HFFc6 (cell line): ENCODE measurements around the gene SIRT6. TPM values are rescaled to one million over a fixed set of nuclear protein-coding genes. Genes with fewer than 3 reads are reported as not detected.

Experiments
- DNase-seq: peaks from one replicate; pipeline ENCODE4 v3.0.0-alpha.2; 2018
- H3K27ac Mint-ChIP-seq: 2 replicates; pipeline ENCODE4 v1.8.0; 2020; ENCODE audit warnings: mild to moderate bottlenecking, mixed read lengths
- H3K27me3 Mint-ChIP-seq: 2 replicates; pipeline ENCODE4 v1.8.0; 2021; ENCODE audit warnings: mild to moderate bottlenecking, moderate library complexity, mixed read lengths; ENCODE audit not compliant: insufficient read depth
- H3K36me3 Mint-ChIP-seq: 2 replicates; pipeline ENCODE4 v1.8.0; 2021; ENCODE audit warnings: low read depth, mixed read lengths
- H3K4me1 Mint-ChIP-seq: 2 replicates; pipeline ENCODE4 v1.8.0; 2020; ENCODE audit warnings: low read depth, mixed read lengths
- H3K4me3 Mint-ChIP-seq: 2 replicates; pipeline ENCODE4 v1.8.0; 2020; ENCODE audit warnings: mild to moderate bottlenecking, moderate library complexity, mixed read lengths
- H3K9me3 Mint-ChIP-seq: 2 replicates; pipeline ENCODE4 v1.8.0; 2020; ENCODE audit warnings: mild to moderate bottlenecking, mixed read lengths
- CTCF ChIP-seq: fragments of 200-600 bp; sonication (generic); IDR thresholded peaks from 2 replicates; pipeline ENCODE4 v1.5.0; 2021; ENCODE audit warnings: antibody characterized with exemption, mild to moderate bottlenecking
- total RNA-seq, 6 experiments: library from RNA; stranded (reverse); fragmentation: NEBNext Ultra II Directional; extraction: Animal tissue kit (Norgen Biotek cat#: 25700); gene quantifications; 2 replicates in 1 of 6; 3 replicates in 5 of 6; pipeline ENCODE4 v1.2.3, GENCODE V29; 2021

Gene SIRT6
- total RNA-seq, 6 experiments from 2014 or later, result 23.4 to 27.5 (median 25.2) TPM

DNA sequence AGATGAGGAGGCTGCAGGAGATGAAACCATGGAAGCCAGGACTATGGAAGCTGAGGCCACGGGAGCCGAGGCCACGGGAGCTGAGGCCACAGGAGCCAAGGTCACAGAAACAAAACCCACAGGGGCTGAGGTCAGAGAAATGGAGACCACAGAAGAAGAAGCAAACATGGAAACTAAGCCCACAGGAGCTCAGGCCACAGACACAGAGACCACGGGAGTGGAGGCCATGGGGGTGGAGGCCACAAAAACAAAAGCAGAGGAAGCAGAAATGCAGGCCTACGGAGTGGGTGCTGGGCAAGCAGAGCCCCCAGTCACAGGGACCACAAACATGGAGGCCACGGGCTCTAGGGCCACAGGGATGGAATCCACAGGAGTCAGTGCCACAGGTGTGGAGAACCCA, 34.5 kb upstream of the SIRT6 start:
- peaks cover 11% of the 10 kb centered on the region for H3K27me3 Mint-ChIP-seq
- no peak for TF ChIP-seq CTCF
- no peaks in the 10 kb centered on the region; the same call in 1 of the 2 replicates for H3K4me1 Mint-ChIP-seq
- H3K27ac Mint-ChIP-seq, result no peak overlapping the region
- H3K9me3 Mint-ChIP-seq, result peaks cover 6% of the 10 kb centered on the region; the same call in 1 of the 2 replicates
- DNase-seq, result no peak
- peaks cover 5% of the 10 kb centered on the region; the same call in 1 of the 2 replicates for H3K36me3 Mint-ChIP-seq
- H3K4me3 Mint-ChIP-seq, result no peak overlapping the region

- Mint-ChIP-seq H3K27me3 (peaks cover 11% of the 10 kb centered on the region), H3K4me1 (no peaks in the 10 kb centered on the region; the same call in 1 of the 2 replicates), H3K9me3 (peaks cover 6% of the 10 kb centered on the region; the same call in 1 of the 2 replicates), H3K36me3 (peaks cover 5% of the 10 kb centered on the region; the same call in 1 of the 2 replicates), H3K27ac (no peak overlapping the region), H3K4me3 (no peak overlapping the region)
- TF ChIP-seq CTCF, result no peak
- DNase-seq, result no peak
These were observed 33.4 kb upstream of the SIRT6 start for GRCh38 chr19:4215807-4216206.

GRCh38 chr19:4213116-4213515, 30.8 kb upstream of the SIRT6 start:
- no peak for TF ChIP-seq CTCF
- Mint-ChIP-seq H3K27me3 (peaks cover 11% of the 10 kb centered on the region), H3K4me3 (no peak overlapping the region), H3K9me3 (peaks cover 6% of the 10 kb centered on the region; the same call in 1 of the 2 replicates), H3K36me3 (peaks cover 5% of the 10 kb centered on the region; the same call in 1 of the 2 replicates), H3K4me1 (peaks cover 6% of the 10 kb centered on the region), H3K27ac (no peak overlapping the region)
- no peak for DNase-seq

DNA sequence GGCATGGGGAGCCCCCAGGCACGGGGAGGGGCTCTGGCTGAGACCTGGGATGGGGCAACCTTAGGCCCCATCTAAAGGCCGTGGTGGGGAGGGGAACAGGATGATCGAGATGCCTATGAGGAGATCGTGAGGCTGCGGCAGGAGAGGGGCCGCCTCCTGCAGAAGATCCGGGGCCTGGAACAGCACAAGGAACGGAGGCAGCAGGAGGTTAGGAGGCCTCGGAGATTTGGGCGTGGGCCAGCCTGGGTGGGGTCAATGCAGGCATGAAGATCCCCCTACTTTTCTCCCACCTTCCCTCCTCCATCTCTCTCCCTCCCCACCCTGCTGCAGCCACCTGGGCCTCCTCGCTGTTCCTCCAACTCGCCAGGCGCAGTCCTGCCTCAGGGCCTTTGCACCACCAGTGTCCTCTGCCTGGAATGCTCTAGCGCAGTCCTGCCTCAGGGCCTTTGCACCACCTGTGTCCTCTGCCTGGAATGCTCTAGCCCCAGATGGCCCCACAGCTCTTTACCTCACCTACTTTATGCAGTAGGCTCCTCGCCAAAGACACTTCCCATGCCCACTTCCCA, 27.9 kb upstream of the SIRT6 start:
- no peak for DNase-seq
- peaks cover 13% of the 10 kb centered on the region for H3K27me3 Mint-ChIP-seq
- peaks cover 8% of the 10 kb centered on the region for H3K4me1 Mint-ChIP-seq
- no peak overlapping the region for H3K4me3 Mint-ChIP-seq
- no peaks in the 10 kb centered on the region for H3K9me3 Mint-ChIP-seq
- no peak overlapping the region for H3K27ac Mint-ChIP-seq
- H3K36me3 Mint-ChIP-seq, result no peaks in the 10 kb centered on the region
- no peak for TF ChIP-seq CTCF

DNA sequence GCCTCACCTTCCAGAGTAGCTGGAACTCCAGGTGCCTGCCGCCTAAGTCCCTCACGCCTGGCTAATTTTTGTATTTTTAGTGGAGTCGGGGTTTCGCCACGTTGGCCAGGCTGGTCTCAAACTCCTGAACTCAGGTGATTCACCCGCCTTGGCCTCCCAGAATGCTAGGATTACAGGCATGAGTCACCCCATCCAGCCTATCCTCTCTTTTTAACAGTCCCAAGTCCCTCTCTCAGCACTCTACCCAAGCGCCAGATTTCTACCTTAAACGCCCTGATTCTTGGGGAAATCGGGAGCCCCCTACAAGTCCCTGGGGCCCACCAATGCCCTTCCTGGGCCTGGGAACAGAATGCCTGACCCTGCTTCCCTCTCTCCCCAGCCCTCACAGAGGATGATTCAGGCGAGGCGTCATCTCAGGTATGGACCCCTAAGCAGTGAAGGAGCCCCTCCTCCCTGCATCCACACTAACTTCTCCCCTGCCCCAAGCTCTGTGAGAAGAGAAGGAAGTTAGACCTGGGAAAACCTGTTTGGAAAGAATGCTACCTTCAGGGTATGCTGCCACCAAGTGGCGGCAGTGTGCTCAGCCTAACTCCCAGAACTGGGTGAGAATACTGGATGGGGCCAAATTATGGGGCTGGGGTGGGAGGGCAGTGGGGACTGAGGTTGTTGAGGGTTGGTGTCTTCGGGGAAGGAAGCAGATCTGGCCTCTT, 26.2 kb upstream of the SIRT6 start:
- H3K36me3 Mint-ChIP-seq, result no peaks in the 10 kb centered on the region
- DNase-seq, result peak; percentile 48
- H3K27me3 Mint-ChIP-seq, result peaks cover 9% of the 10 kb centered on the region
- peaks cover 15% of the 10 kb centered on the region for H3K4me1 Mint-ChIP-seq
- H3K27ac Mint-ChIP-seq, result peak overlapping the region; percentile 62
- no peak overlapping the region for H3K4me3 Mint-ChIP-seq
- TF ChIP-seq CTCF, result peak; percentile 78
- no peaks in the 10 kb centered on the region for H3K9me3 Mint-ChIP-seq
